Endothelial cell of umbilical vein (primary cell): ENCODE results near the gene KATNAL1. TPM values are rescaled to one million over a fixed set of nuclear protein-coding genes. Genes with fewer than 3 reads are reported as not detected.
A peak's percentile ranks its signal among the peaks of the same experiment; 100 is the strongest.

Experiments used
- BruUV-seq: library from RNA; stranded (reverse); fragments of 400-500 nt; replicated peaks from 2 replicates; lab custom pipeline; 2021; lab: Mats Ljungman, UMichigan
- CTCF ChIA-PET: fragments of 300-600, 350-600 bp; sonication (Branson Sonifier 250); formaldehyde crosslinking; loops from one replicate; lab custom pipeline; 2021; ENCODE audit warnings: antibody characterized with exemption, inconsistent platforms; lab: Charles Lee
- POLR2A ChIA-PET: fragments of 300-600, 350-600 bp; sonication (Branson Sonifier 250); formaldehyde crosslinking; loops from one replicate; lab custom pipeline; 2021; ENCODE audit warnings: antibody characterized with exemption, inconsistent platforms; lab: Charles Lee
- DNase-seq: peaks from one replicate; pipeline ENCODE4 v3.0.0-alpha.2; 2011; ENCODE audit warnings: low read depth, low spot score
- FAIRE-seq: peaks from 2 replicates; lab custom pipeline; 2011; peaks lifted over from hg19 to GRCh38; lab: Jason Lieb, UNC
- H2AFZ ChIP-seq: 2 replicates; pipeline ENCODE4 v1.6.0; 2012; ENCODE audit warnings: low read depth, low read length, control low read depth, inconsistent platforms
- H3K27ac ChIP-seq: 2 replicates; pipeline ENCODE4 v1.5.1; 2011; ENCODE audit warnings: low read depth, mild to moderate bottlenecking, control low read depth, low read length, moderate library complexity; ENCODE audit not compliant: insufficient read depth
- H3K27me3 ChIP-seq, 2 experiments: 2 replicates each; pipeline versions ENCODE4 v1.6.0 to v1.6.1; 2011; ENCODE audit warnings: low read length in 2 of 2, mixed read lengths in 1 of 2; ENCODE audit not compliant: control insufficient read depth in 2 of 2, insufficient read depth in 2 of 2
- H3K36me3 ChIP-seq, 2 experiments: 2 replicates in 1 of 2; 3 replicates in 1 of 2; pipeline ENCODE4 v1.5.1; 2011; ENCODE audit warnings: low read length in 2 of 2, mild to moderate bottlenecking in 1 of 2, moderate library complexity in 1 of 2; ENCODE audit not compliant: control insufficient read depth in 2 of 2, insufficient read depth in 2 of 2; ENCODE audit errors: extremely low read depth in 1 of 2
- H3K4me1 ChIP-seq: 3 replicates; pipeline ENCODE4 v1.5.1; 2011; ENCODE audit warnings: mild to moderate bottlenecking, low read length; ENCODE audit not compliant: control insufficient read depth, insufficient read depth; ENCODE audit errors: extremely low read depth
- H3K4me2 ChIP-seq: 2 replicates; pipeline ENCODE4 v1.6.1; 2011; ENCODE audit warnings: low read length, control low read depth, mixed read lengths; ENCODE audit not compliant: insufficient read depth
- H3K4me3 ChIP-seq, 3 experiments: fragments of 200-600 bp in 1 of 3; sonication (generic), shearing (Covaris generic) in 1 of 3; replicated peaks in 1 of 3; 2 replicates each; pipeline ENCODE4 v1.5.1; 2011 to 2016; ENCODE audit warnings: control low read depth in 3 of 3, low read length in 3 of 3, mild to moderate bottlenecking in 2 of 3, inconsistent platforms in 1 of 3, low read depth in 1 of 3, moderate library complexity in 1 of 3; ENCODE audit not compliant: insufficient read depth in 1 of 3
- H3K79me2 ChIP-seq: 2 replicates; pipeline ENCODE4 v1.6.0; 2012; ENCODE audit warnings: low read length, inconsistent platforms; ENCODE audit not compliant: control insufficient read depth, insufficient read depth
- H3K9ac ChIP-seq: replicated peaks from 2 replicates; pipeline ENCODE3; 2011; ENCODE audit warnings: low read length, control low read depth; ENCODE audit not compliant: insufficient read depth; ENCODE audit errors: extremely low read depth
- H3K9me1 ChIP-seq: replicated peaks from 3 replicates; pipeline ENCODE4 v1.6.0; 2011; ENCODE audit warnings: mild to moderate bottlenecking, low read length; ENCODE audit not compliant: control insufficient read depth, insufficient read depth; ENCODE audit errors: extremely low read depth
- H3K9me3 ChIP-seq: replicated peaks from 2 replicates; pipeline ENCODE4 v1.5.1; 2012; ENCODE audit warnings: low read length, inconsistent platforms; ENCODE audit not compliant: control insufficient read depth, insufficient read depth
- H4K20me1 ChIP-seq: replicated peaks from 2 replicates; pipeline ENCODE3; 2011; ENCODE audit warnings: mild to moderate bottlenecking, low read length; ENCODE audit not compliant: control insufficient read depth, insufficient read depth; ENCODE audit errors: extremely low read depth
- EZH2 ChIP-seq: IDR thresholded peaks from 2 replicates; pipeline ENCODE4 v1.6.1; 2012; ENCODE audit warnings: borderline replicate concordance, low read depth, mild to moderate bottlenecking, moderate library complexity, low read length, inconsistent platforms; ENCODE audit not compliant: severe bottlenecking
- FOS ChIP-seq: IDR thresholded peaks from 2 replicates; pipeline ENCODE4 v1.6.1; 2011; ENCODE audit warnings: mild to moderate bottlenecking, low read length, moderate library complexity, borderline replicate concordance; ENCODE audit not compliant: insufficient read depth
- GATA2 ChIP-seq: IDR thresholded peaks from 2 replicates; pipeline ENCODE4 v1.7.0; 2011; ENCODE audit warnings: low read depth, mild to moderate bottlenecking, moderate library complexity, mixed read lengths, low read length; ENCODE audit not compliant: insufficient read length, insufficient read depth
- JUN ChIP-seq: IDR thresholded peaks from 2 replicates; pipeline ENCODE4 v1.6.1; 2011; ENCODE audit warnings: borderline replicate concordance, low read depth; ENCODE audit not compliant: insufficient read length, insufficient read depth
- MYC ChIP-seq: IDR thresholded peaks from one replicate; pipeline ENCODE4 v1.6.1; 2011; ENCODE audit warnings: mild to moderate bottlenecking, low read depth, low read length
- POLR2A ChIP-seq: IDR thresholded peaks from 2 replicates; pipeline ENCODE4 v1.6.1; 2012; ENCODE audit warnings: low read depth, mild to moderate bottlenecking, control low read depth, low read length
- POLR2AphosphoS5 ChIP-seq: IDR thresholded peaks from 2 replicates; pipeline ENCODE4 v1.6.1; 2012; ENCODE audit warnings: low read depth, mild to moderate bottlenecking, control low read depth, low read length, moderate library complexity; ENCODE audit not compliant: insufficient read depth
- dilution Hi-C: fragments of 300-500 bp; cut with MboI; formaldehyde crosslinking; loops from one replicate; pipeline ENCODE4 v1.15.0; 2019; ENCODE audit warnings: low sequenced_read_pairs; ENCODE audit not compliant: extremely low pct_ligation_motif_present
- intact Hi-C: fragments of 100-400 bp; cut with micrococcal nuclease; formaldehyde crosslinking; loops from one replicate; pipeline ENCODE4 v1.10.0; 2022
- polyA plus RNA-seq, 4 experiments: library from polyadenylated mRNA; depleted of rRNA in 3 of 4; stranded (reverse) in 3 of 4; unstranded in 1 of 4; fragments of >200 nt; gene quantifications; 2 replicates each; pipeline versions ENCODE4 v1.2.1 to v1.2.3, GENCODE V29; 2011 to 2012; ENCODE audit warnings: missing spikeins in 1 of 4
- total RNA-seq: library from RNA; stranded (reverse); gene quantifications from 2 replicates; pipeline ENCODE4 v1.2.3, GENCODE V29; 2021
- TF ChIP-seq, protein P1 (sequence below): IDR thresholded peaks from 2 replicates; pipeline ENCODE4 v1.6.1; 2011; ENCODE audit not compliant: insufficient read depth, insufficient read length
- TF ChIP-seq, protein P2 (sequence below), 2 donors: IDR thresholded peaks; 1 replicate in 1 of 2; 2 replicates in 1 of 2; pipeline ENCODE4 v1.5.1; 2011; ENCODE audit warnings: low read length in 2 of 2, mild to moderate bottlenecking in 2 of 2, moderate library complexity in 2 of 2, control low read depth in 1 of 2, inconsistent platforms in 1 of 2, low read depth in 1 of 2; ENCODE audit not compliant: insufficient read depth in 1 of 2; ENCODE audit errors: extremely low read depth in 1 of 2

The KATNAL1 gene
- total and polyA plus RNA-seq, 2 donors (not counting 3 experiments of a cell fraction or from before 2014, with no cell fraction given) = 7.2 to 49.2 TPM

DNA sequence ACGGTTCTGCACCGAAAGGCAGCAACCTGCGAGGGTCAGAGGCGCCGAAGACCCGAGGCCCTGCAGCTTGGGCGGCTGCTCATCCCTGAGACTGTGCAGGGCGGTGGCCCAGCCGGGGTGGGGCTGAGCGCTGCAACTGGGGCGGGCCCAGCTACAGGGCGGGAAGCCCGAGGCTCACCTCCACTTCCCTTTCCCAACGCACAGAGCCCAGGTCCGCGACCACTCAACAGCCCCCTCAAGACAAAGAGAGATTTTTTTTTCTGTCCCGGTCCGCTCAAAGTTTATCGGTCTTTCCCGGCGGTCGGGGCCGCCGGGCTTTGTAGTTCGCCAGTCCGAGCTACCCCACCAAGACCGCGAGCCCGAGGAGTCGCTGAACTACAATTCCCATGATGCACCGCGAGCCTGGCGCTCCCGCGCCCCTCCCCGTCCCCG is 573 bp downstream of the KATNAL1 start:
- no peaks in the 10 kb centered on the region for H3K9me1 ChIP-seq
- H3K27me3 ChIP-seq = no peaks in the 10 kb centered on the region
- H3K4me1 ChIP-seq = peaks cover 24% of the 10 kb centered on the region
- FAIRE-seq (peak; percentile 86), DNase-seq (peak; percentile 90)
- ChIA-PET CTCF (interaction anchor here (0.6 to 4.0 kb wide), 4 partner anchors 16 to 497 kb away, joined by 3 to 18 read pairs (median 4); no protein-coding TSS in a partner anchor), POLR2A (interaction anchor here (0.9 to 1.4 kb wide), 2 partner anchors 27 to 36 kb away, joined by 3 to 9 read pairs; no protein-coding TSS in a partner anchor)
- dilution Hi-C loops = no loop called here
- intact Hi-C loops = loop anchor here (1.0 to 10.0 kb wide), 6 partner anchors 58 to 858 kb away; partner anchors contain the start of gene HSPH1
- BruUV-seq = no TSS peak
- H3K79me2 ChIP-seq = peaks cover 48% of the 10 kb centered on the region
- H3K9me3 ChIP-seq = no peaks in the 10 kb centered on the region
- H3K4me2 ChIP-seq = peak overlapping the region; percentile 66
- TF ChIP-seq POLR2A (peak; percentile 50), MYC (no peak)
- peak overlapping the region; percentile 97 for H2AFZ ChIP-seq
- peaks cover 2% of the 10 kb centered on the region for H4K20me1 ChIP-seq
- H3K9ac ChIP-seq = peak overlapping the region; percentile 91
- no peaks in the 10 kb centered on the region for H3K36me3 ChIP-seq
- peak overlapping the region; percentile 86 for H3K27ac ChIP-seq
- H3K4me3 ChIP-seq = peak overlapping the region; percentile 36 to 88 (median 77)

DNA sequence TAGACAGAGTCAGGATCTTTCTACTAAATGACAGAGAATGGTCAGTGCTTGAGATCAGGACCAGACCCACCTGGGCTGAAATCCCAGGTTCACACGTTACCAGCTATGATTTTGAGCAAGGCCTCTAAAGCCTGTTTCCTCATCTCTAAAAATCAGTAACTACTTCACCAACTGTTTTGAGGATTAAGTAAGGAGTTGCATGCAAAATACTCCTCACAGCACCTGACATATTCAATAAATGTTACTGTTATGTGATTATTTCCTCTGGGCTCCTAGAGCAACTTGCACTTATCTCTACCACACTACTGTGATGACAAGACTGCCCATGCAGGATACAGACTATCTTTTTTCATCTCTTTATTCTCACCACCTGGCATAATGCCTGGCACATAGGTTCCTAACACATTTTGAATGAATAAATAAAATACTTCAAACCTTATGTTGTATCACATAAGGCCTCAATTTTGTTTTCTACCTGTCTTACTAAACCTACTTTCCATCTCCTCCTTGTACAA is 1.8 kb downstream of the KATNAL1 start:
- Histone ChIP-seq H4K20me1 (peaks cover 2% of the 10 kb centered on the region), H3K9me3 (no peaks in the 10 kb centered on the region), H3K9me1 (no peaks in the 10 kb centered on the region), H3K4me3 (peak overlapping the region in 1 of 3 experiments; percentile 77), H3K4me2 (peak overlapping the region; percentile 66), H3K79me2 (peaks cover 58% of the 10 kb centered on the region), H3K9ac (no peak overlapping the region), H3K27me3 (no peaks in the 10 kb centered on the region), H3K4me1 (peaks cover 34% of the 10 kb centered on the region), H3K27ac (no peak overlapping the region), H2AFZ (no peak overlapping the region), H3K36me3 (no peaks in the 10 kb centered on the region)
- no peak for DNase-seq
- dilution Hi-C loops = no loop called here
- BruUV-seq = no TSS peak
- POLR2A ChIA-PET = no interaction called here
- CTCF ChIA-PET = interaction anchor here (4.0 kb wide), 1 partner anchor 173 kb away, joined by 18 read pairs; no protein-coding TSS in a partner anchor
- intact Hi-C loops = loop anchor here (10.0 kb wide), 3 partner anchors 171 to 859 kb away; partner anchors contain the start of gene HSPH1
- no peak for FAIRE-seq
- TF ChIP-seq FOS (no peak), GATA2 (no peak), POLR2A (no peak), JUN (no peak), EZH2 (no peak), POLR2AphosphoS5 (no peak), MYC (no peak)
- TF ChIP-seq, protein P1, sequence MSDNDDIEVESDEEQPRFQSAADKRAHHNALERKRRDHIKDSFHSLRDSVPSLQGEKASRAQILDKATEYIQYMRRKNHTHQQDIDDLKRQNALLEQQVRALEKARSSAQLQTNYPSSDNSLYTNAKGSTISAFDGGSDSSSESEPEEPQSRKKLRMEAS = no peak
- TF ChIP-seq, protein P2, sequence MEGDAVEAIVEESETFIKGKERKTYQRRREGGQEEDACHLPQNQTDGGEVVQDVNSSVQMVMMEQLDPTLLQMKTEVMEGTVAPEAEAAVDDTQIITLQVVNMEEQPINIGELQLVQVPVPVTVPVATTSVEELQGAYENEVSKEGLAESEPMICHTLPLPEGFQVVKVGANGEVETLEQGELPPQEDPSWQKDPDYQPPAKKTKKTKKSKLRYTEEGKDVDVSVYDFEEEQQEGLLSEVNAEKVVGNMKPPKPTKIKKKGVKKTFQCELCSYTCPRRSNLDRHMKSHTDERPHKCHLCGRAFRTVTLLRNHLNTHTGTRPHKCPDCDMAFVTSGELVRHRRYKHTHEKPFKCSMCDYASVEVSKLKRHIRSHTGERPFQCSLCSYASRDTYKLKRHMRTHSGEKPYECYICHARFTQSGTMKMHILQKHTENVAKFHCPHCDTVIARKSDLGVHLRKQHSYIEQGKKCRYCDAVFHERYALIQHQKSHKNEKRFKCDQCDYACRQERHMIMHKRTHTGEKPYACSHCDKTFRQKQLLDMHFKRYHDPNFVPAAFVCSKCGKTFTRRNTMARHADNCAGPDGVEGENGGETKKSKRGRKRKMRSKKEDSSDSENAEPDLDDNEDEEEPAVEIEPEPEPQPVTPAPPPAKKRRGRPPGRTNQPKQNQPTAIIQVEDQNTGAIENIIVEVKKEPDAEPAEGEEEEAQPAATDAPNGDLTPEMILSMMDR (IDR thresholded peaks at IDR 0.05; ENCODE audit: extremely low read depth in 1 of 2, insufficient read depth in 1 of 2, low read depth in 1 of 2, low read length in 2 of 2) = no peak
